Stimulated activated CD4-positive, alpha-beta T cell treated with anti-CD3 and anti-CD28 coated beads, Interleukin-1b, Interleukin-23, amount 100 ng/mL, for 24 hours (primary cell): Measurements from ENCODE around the gene SYNE3.
A peak's percentile ranks its signal among the peaks of the same experiment; 100 is the strongest.

Source experiments
- DNase-seq, 4 experiments: peaks; one replicate each; pipeline ENCODE4 v3.0.0-alpha.2; 2020; ENCODE audit warnings: low read depth in 4 of 4, low spot score in 1 of 4

SYNE3 gene

GRCh38 chr14:95540236-95540855 lies 23.9 kb upstream of the SYNE3 start:
- DNase-seq = no peak

- DNase-seq = no peak
Measured at GRCh38 chr14:95538801-95539509, 22.5 kb upstream of the SYNE3 start.

DNA sequence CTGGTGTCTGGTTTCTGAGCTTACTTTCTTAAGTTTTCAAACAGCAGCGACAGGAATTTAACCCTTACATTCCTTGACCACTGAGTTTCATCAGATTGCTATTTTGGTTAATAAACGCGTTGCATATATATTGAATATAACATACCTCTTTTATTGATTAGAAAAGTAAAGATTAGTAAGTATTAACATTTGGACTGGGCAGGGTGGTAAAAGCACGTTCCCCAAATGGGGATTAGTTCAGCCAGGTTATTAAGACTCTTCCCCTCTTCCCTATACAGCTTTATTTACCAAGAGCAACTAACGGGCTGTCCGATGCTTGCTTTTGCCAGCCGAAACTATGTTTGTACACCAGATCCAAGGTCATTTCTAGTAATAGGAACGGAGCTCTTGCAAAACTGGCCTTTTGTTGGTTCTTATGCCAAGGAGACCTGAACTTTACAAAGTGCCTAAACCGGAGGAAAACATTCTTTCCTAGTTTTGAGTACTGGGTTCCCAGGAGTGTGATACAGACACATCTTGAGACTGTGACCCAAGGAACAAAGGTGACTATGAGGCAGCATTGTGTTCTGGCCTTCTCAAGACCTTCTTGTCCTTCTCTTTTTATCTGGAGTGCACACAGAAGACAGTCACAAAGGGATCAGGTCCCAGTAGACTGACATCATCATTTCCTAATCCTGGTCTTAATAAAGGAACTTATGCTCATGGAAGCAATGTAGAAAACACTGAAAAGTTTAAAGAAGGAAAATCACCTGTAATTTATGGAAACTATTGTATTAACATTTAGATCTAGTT lies 21.0 kb upstream of the SYNE3 start:
- no peak for DNase-seq

- DNase-seq = no peak
Measured at GRCh38 chr14:95536671-95537070, 20.2 kb upstream of the SYNE3 start.

DNA sequence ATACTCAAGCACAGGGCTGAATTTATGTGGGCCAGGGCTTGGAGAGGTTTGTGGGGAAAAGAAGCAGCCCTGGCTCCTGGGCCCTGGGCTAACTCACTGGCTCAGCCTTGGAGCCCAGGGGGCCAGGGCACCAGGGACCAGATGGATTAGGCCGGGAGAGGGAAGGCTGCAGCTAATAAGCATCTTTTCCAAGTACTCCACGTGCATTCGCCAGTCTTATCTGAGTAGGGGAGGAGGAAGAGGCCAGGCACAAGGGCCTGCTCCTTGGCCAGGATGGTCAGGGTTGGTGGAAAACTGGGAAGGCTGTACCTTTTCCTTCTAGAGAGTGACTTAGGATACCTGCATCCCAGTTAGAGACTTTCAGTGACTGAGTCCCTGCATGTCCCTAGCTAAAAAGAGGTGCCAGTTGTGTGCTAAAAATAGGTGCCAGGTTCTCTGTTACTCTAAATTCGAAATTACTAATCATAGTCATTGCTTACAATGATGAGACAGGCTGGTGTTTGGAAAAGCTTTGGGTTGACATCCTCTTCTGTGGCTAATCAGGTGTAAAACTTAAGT lies 19.7 kb upstream of the SYNE3 start:
- DNase-seq = no peak

DNA sequence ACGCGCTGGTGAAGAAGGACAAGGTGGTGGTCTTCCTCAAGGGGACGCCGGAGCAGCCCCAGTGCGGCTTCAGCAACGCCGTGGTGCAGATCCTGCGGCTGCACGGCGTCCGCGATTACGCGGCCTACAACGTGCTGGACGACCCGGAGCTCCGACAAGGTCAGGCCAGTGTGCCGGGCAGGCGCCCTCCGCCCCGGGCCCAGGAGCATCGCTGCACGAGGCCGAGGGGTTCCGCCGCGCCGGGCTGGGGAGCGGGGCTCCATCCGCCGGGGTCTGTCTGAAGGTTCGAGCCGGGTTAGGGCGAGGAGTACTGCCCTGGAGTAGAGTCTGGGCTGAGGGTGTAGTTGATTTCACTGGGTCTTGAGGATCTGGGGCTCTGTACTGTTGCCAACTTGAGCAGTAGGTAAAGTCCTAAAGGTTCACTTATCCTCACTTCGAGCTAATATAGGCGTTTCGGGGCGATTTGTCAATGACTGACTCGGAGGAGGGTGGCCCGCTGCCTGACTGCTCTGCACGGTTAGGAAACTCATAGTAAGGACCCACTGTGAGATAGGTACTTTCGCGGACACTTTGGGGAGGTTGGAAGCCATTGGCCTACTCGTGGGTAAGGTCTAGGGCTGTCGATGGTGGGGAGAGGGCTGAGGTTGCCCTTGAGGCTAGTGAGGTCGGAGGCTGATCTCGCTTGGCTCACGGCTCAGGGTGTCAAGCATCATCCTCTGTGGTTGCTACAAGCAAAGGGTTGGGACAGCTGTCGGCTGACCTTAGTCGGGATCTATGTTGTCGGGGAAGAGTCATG lies 19.0 kb upstream of the SYNE3 start:
- no peak for DNase-seq

DNA sequence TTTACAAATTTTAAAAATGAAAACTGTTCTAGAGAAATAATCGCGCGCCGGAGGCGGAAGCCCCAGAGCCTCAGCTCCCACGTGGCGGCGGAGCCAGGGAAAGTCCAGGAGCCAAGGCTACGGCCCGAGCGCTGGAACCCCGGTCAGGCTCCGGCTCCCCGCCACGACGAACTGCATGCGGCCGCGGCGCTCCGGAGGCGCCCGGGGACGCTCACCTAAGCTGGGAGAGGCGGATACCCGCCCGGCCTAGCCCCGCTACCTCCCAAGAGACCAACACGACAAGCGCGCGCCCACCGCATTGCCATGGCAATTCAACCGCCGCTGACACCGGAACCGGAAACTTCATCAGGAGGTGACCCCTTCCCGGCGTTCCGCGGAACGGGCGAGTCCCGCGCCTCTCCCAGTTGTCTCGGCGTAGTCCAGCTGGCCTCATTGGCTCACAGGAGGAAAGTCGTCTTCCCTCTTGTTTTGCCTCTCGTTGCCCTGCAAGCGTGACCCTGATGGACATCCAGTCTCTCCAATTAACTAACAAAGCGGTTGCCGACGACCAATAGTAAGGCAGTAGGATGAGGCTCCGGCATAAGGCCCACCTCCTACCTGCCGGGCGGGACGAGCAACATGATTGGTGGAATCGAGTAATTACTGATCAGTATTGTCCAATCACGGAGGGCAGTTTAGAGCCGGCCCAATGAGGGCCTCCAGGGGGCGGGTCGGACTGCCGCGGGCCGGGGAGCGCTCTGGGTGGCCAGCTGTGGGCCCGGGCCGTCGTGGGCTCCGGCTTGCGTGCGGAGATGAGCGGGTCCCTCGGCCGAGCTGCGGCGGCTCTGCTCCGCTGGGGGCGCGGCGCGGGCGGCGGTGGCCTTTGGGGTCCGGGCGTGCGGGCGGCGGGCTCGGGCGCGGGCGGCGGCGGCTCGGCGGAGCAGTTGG lies 18.1 kb upstream of the SYNE3 start, which contains the start of gene GLRX5:
Gene GLRX5 (plus strand): TSS at position 752 of the 927 bp plus-strand sequence. CDS start 40 bp downstream, at position 792.
- DNase-seq = peak; percentile 88 to 96 (median 95)

- no peak for DNase-seq
Measured at GRCh38 chr14:95533822-95534221, 17.4 kb upstream of the SYNE3 start.

DNA sequence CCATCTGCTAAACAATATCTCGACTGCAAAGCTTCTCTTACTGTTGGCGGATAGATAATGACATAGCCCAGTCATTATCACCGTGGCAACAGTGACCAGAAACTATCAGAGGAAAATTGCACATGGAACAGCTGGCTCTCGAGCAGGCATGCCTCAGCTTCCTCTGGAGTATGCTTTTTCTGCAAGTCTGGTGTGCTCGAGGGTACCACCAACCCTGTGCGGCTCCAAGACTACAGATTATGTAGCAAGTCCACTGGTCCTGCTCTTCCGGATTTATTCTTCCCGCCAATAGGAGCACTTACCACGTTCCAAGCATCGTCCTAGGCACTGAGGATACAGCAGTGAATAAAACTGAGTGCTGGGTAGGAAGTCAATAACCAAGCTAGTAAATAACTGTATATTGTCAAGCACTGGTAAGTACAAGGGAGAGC lies 17.0 kb upstream of the SYNE3 start:
- no peak for DNase-seq

DNA sequence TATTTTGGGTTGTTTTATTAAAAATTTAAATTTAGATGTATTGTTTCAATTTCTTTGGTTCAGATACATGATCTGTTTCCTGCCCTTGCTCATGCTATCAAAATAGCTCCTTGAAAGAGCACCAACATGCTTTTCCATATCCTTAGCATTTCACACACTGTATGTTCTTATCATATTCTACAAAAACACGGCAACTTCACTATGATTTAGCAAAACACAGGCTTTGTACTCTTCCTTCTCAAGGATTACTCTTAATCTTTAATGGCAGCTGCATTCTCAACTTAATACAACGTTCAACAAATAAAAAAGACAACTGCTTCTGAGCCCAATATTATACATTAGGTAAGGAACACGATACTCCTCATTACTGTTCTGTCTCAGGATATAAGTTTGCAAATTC lies 15.5 kb upstream of the SYNE3 start:
- no peak for DNase-seq

GRCh38 chr14:95531473-95531872 lies 15.0 kb upstream of the SYNE3 start:
- DNase-seq = no peak

GRCh38 chr14:95530473-95531276 lies 14.2 kb upstream of the SYNE3 start:
- no peak for DNase-seq

GRCh38 chr14:95529216-95529615 lies 12.8 kb upstream of the SYNE3 start:
- DNase-seq = no peak

DNA sequence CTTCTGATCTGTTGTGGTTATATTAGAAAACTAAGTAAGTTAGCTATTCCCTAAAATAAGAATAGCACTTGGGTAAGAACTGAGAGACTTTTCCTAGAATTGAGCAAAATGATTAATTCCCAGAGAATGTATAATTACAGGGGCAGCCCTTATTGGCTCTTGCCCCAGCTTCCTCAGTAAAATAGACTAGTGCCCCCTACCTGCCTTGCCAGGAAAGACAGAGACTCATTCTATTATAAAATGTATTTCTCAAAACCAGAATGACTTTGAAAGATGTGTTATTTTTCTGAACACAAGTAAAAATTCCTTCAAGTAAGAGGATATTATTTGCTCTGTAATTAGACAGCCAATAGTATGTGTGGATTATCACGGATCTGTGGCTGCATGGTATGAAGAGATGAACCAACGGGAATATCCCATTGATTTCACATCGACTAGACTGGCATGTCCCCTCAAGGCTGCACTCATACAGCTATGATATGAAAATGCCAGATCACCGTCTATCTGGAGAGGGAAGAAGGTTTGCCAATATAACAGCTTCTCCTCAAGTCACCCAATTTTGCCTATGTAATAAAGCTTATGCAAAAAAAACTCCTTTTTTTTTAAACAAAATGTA lies 11.0 kb upstream of the SYNE3 start:
- no peak for DNase-seq

DNA sequence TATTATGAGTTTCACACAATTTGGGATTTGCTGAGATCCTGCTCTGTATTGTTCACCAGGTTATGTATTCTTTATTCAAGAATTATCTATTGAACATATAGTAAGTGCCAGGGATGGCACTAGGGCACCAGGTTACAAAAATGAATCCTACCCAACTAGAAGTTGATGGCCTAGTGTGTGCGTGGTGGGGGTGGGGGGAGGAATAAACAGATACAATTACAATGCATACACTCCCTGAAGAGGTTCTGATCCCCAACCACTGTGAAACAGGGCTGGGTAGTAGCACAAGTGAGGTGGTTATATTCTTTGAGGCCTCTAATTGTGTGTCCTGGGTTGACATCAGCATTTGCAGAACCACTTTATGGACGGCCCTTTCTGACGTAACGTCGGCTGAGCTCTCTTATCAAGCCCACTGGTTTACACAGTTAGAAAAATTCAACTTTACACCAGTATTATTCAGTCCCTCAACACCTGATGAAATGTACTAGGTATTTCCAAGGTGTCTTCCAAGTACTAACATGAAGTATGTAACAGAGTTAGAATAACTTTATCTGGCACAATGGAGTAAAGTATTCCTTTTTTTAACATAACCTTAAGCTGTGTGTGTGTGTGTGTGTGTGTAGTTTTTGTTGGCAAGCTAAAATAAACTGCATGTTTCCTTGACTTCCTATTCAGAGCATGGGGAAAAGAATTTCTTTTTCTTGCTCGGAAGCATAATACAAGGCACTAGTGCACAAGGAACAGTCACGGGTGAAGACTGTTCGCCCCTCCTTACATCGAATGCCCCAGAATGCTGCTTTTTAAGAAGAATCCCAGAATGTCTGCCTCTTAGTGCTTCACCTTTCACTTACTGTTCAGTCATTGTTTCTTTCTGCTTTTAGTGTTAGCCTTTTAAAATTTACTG lies 10.3 kb upstream of the SYNE3 start:
- DNase-seq = no peak

GRCh38 chr14:95525999-95526398 lies 9.5 kb upstream of the SYNE3 start:
- no peak for DNase-seq

DNA sequence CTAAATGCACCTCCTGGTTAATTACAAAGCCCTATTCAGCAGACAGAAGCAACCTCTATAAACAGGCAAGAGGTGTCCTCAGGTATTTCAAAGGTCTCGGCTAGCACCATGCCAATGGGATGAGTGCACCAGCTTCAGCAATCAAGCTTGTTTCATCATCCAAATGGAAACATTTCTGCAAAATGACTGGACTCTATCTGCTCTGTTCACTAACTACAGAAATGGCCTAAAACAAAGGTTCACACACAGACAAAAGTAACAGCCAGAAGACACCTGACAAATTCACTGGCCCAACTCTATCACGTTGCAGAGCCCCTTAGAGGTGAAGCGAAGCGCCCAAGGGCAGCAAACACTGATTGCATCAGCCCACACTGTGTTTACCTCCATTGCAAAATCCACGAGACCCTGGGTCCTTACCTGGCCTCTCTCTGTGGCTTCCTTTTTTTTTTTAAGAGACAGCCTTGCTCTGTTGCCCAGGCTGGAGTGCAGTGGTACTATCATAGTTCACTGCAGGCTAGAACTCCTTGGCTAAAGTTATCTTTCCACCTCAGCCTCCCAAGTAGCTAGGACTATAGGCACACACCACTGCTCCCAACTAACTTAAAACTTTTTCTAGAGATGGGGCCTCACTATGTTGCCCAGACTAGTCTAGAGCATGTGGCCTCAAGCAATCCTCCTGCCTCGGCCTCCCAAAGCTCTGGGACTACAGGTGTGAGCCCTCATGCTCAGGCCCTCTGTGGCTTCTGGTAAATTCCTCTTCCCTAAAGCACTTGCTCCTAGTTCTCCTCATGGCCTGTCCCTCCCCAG lies 8.5 kb upstream of the SYNE3 start:
- DNase-seq = no peak
